HCT116 (cell line): ENCODE data around the gene FDCSP. TPM values are rescaled to one million over a fixed set of nuclear protein-coding genes. Genes with fewer than 3 reads are reported as not detected.

Source experiments
- ATAC-seq: fragments of 200-7000 bp; cut with Tn5 transposase; 2 replicates; pipeline ENCODE4 v1.9.1; 2020; ENCODE audit warnings: mild to moderate bottlenecking, moderate library complexity
- BruUV-seq: library from RNA; stranded (reverse); fragments of 400-500 nt; replicated peaks from 2 replicates; lab custom pipeline; 2021; lab: Mats Ljungman, UMichigan
- CTCF ChIA-PET: fragments of 300-600 bp; sonication (Branson Sonifier 250); formaldehyde crosslinking; loops from one replicate; lab custom pipeline; 2021; ENCODE audit warnings: antibody characterized with exemption; lab: Charles Lee
- POLR2A ChIA-PET: fragments of 300-600, 350-600 bp; sonication (Branson Sonifier 250); formaldehyde crosslinking; loops from one replicate; lab custom pipeline; 2021; ENCODE audit warnings: antibody characterized with exemption; lab: Charles Lee
- RAD21 ChIA-PET, 2 experiments: fragments of 300-600 bp; sonication (Branson Sonifier 250); formaldehyde crosslinking; loops; one replicate each; lab custom pipeline; 2023; ENCODE audit warnings: low total read pairs in 2 of 2; ENCODE audit not compliant: uncharacterized antibody in 2 of 2, unreplicated experiment in 2 of 2, low non-redundant PET in 1 of 2; lab: Charles Lee
- DNase-seq: peaks from one replicate; pipeline ENCODE4 v3.0.0-alpha.2; 2010; ENCODE audit warnings: low read depth, low spot score
- H2AFZ ChIP-seq: fragments of 200-600 bp; shearing (Covaris generic), sonication (generic); 2 replicates; pipeline ENCODE4 v1.6.1; 2017; ENCODE audit warnings: low read depth, mixed run types, mixed read lengths, antibody characterized with exemption, low read length; ENCODE audit not compliant: poor library complexity, severe bottlenecking
- H3K27ac ChIP-seq: 2 replicates; pipeline ENCODE4 v1.5.1; 2012; ENCODE audit warnings: low read depth, low read length
- H3K27me3 ChIP-seq: fragments of 200-600 bp; sonication (generic); 2 replicates; pipeline ENCODE4 v1.6.1; 2016; ENCODE audit warnings: mixed run types, low read length, mixed read lengths; ENCODE audit not compliant: insufficient read depth
- H3K36me3 ChIP-seq, 2 experiments: fragments of 200-500 bp in 1 of 2; fragments of 200-600 bp in 1 of 2; sonication (Bioruptor generic) in 1 of 2; sonication (generic) in 1 of 2; 2 replicates each; pipeline versions ENCODE4 v1.5.1 to v1.6.1; 2014 to 2016; ENCODE audit warnings: low read length in 2 of 2, inconsistent platforms in 1 of 2, mixed read lengths in 1 of 2, mixed run types in 1 of 2; ENCODE audit not compliant: insufficient read depth in 2 of 2, control insufficient read depth in 1 of 2
- H3K4me1 ChIP-seq, 2 experiments: fragments of 200-600 bp in 1 of 2; sonication (generic) in 1 of 2; 2 replicates each; pipeline versions ENCODE4 v1.5.1 to v1.6.1; 2012 to 2017; ENCODE audit warnings: low read length in 2 of 2, inconsistent platforms in 1 of 2, mild to moderate bottlenecking in 1 of 2, mixed read lengths in 1 of 2, mixed run types in 1 of 2, moderate library complexity in 1 of 2; ENCODE audit not compliant: insufficient read depth in 2 of 2, control insufficient read depth in 1 of 2
- H3K4me2 ChIP-seq: fragments of 200-600 bp; sonication (generic); 2 replicates; pipeline ENCODE4 v1.6.1; 2017; ENCODE audit warnings: mixed run types, low read length, mixed read lengths
- H3K4me3 ChIP-seq, 2 experiments: fragments of 200-600 bp in 1 of 2; sonication (generic) in 1 of 2; replicated peaks in 1 of 2; 2 replicates each; pipeline ENCODE4 v1.5.1; 2011 to 2016; ENCODE audit warnings: low read length in 2 of 2, control low read depth in 1 of 2, low read depth in 1 of 2, mild to moderate bottlenecking in 1 of 2, mixed read lengths in 1 of 2, mixed run types in 1 of 2
- H3K79me2 ChIP-seq: fragments of 200-600 bp; sonication (generic); 2 replicates; pipeline ENCODE4 v1.6.1; 2017; ENCODE audit warnings: mild to moderate bottlenecking, mixed run types, low read length, moderate library complexity, mixed read lengths; ENCODE audit not compliant: insufficient read depth
- H3K9ac ChIP-seq: fragments of 200-600 bp; sonication (generic); 2 replicates; pipeline ENCODE4 v1.6.1; 2016; ENCODE audit warnings: low read length, mixed read lengths
- H3K9me2 ChIP-seq: fragments of 200-600 bp; sonication (generic), shearing (Covaris generic); 2 replicates; pipeline ENCODE4 v1.6.1; 2017; ENCODE audit warnings: mixed run types, mild to moderate bottlenecking, moderate library complexity; ENCODE audit not compliant: insufficient read depth
- H3K9me3 ChIP-seq, 2 experiments: fragments of 200-500 bp in 1 of 2; fragments of 200-600 bp in 1 of 2; sonication (Bioruptor generic) in 1 of 2; sonication (generic) in 1 of 2; 2 replicates each; pipeline ENCODE4 v1.6.1; 2014 to 2017; ENCODE audit warnings: low read length in 2 of 2, mixed read lengths in 2 of 2, inconsistent platforms in 1 of 2, low read depth in 1 of 2, mild to moderate bottlenecking in 1 of 2, mixed run types in 1 of 2, moderate library complexity in 1 of 2; ENCODE audit not compliant: control insufficient read depth in 1 of 2, insufficient read depth in 1 of 2
- H4K20me1 ChIP-seq: fragments of 200-600 bp; sonication (generic), shearing (Covaris generic); 2 replicates; pipeline ENCODE4 v1.6.1; 2017; ENCODE audit warnings: mixed run types, mild to moderate bottlenecking, moderate library complexity; ENCODE audit not compliant: insufficient read depth
- CBX3 ChIP-seq: IDR thresholded peaks from 2 replicates; pipeline ENCODE4 v1.6.1; 2012; ENCODE audit warnings: low read depth
- CEBPB ChIP-seq: IDR thresholded peaks from 2 replicates; pipeline ENCODE4 v1.6.1; 2012; ENCODE audit warnings: low read depth
- EGR1 ChIP-seq: IDR thresholded peaks from 2 replicates; pipeline ENCODE4 v1.6.1; 2012; ENCODE audit warnings: low read depth
- EZH2 ChIP-seq: fragments of 200-600 bp; sonication (generic); IDR thresholded peaks from 2 replicates; pipeline ENCODE4 v1.6.1; 2017; ENCODE audit warnings: antibody characterized with exemption, mixed run types
- FOSL1 ChIP-seq: IDR thresholded peaks from 2 replicates; pipeline ENCODE4 v1.6.1; 2012; ENCODE audit warnings: low read depth
- JUND ChIP-seq: IDR thresholded peaks from 2 replicates; pipeline ENCODE4 v1.6.1; 2012
- MAX ChIP-seq: IDR thresholded peaks from 2 replicates; pipeline ENCODE4 v1.6.1; 2012
- POLR2A ChIP-seq: IDR thresholded peaks from 2 replicates; pipeline ENCODE4 v1.7.0; 2011; ENCODE audit warnings: borderline replicate concordance; ENCODE audit not compliant: insufficient read depth, insufficient read length; ENCODE audit errors: extremely low read depth
- POLR2AphosphoS5 ChIP-seq: IDR thresholded peaks from 2 replicates; pipeline ENCODE4 v1.6.1; 2011; ENCODE audit warnings: mild to moderate bottlenecking, low read depth, low read length, moderate library complexity
- RAD21 ChIP-seq: IDR thresholded peaks from 2 replicates; pipeline ENCODE4 v1.6.1; 2012; ENCODE audit warnings: low read depth, mild to moderate bottlenecking
- REST ChIP-seq: IDR thresholded peaks from 2 replicates; pipeline ENCODE4 v1.6.1; 2012; ENCODE audit warnings: low read depth
- SIN3A ChIP-seq: IDR thresholded peaks from 2 replicates; pipeline ENCODE4 v1.6.1; 2012; ENCODE audit warnings: low read depth
- SP1 ChIP-seq: IDR thresholded peaks from 2 replicates; pipeline ENCODE4 v1.6.1; 2012; ENCODE audit warnings: low read depth
- SRF ChIP-seq: IDR thresholded peaks from 2 replicates; pipeline ENCODE4 v1.6.1; 2012; ENCODE audit warnings: low read depth
- TCF7L2 ChIP-seq: IDR thresholded peaks from 2 replicates; pipeline ENCODE4 v1.7.0; 2011; ENCODE audit warnings: borderline replicate concordance, inconsistent platforms; ENCODE audit not compliant: insufficient read depth, insufficient read length; ENCODE audit errors: extremely low read depth
- ZBTB33 ChIP-seq: IDR thresholded peaks from 2 replicates; pipeline ENCODE4 v1.6.1; 2011; ENCODE audit warnings: mild to moderate bottlenecking, low read length, moderate library complexity; ENCODE audit not compliant: insufficient replicate concordance; ENCODE audit errors: extremely low read depth
- ZNF274 ChIP-seq: fragments of 200-500 bp; sonication (Bioruptor generic); IDR thresholded peaks from 2 replicates; pipeline ENCODE4 v1.6.1; 2014; ENCODE audit warnings: mild to moderate bottlenecking, low read depth, low read length, inconsistent platforms
- intact Hi-C: fragments of 100-400 bp; cut with micrococcal nuclease; formaldehyde crosslinking; loops from 2 replicates; pipeline ENCODE4 v1.10.0; 2022
- total RNA-seq: library from RNA; stranded (reverse); gene quantifications from one replicate; pipeline ENCODE4 v1.2.1, GENCODE V29; 2021; ENCODE audit not compliant: unreplicated experiment

FDCSP gene
- total RNA-seq, 1 experiment from 2014 or later = not detected

- TF ChIP-seq SP1 (no peak), EZH2 (no peak), ZBTB33 (no peak), FOSL1 (no peak), EGR1 (no peak)
Measured at GRCh38 chr4:70178075-70178660, 47.8 kb upstream of the FDCSP start (continued).

- intact Hi-C loops = loop anchor here (5.0 to 10.0 kb wide), 2 partner anchors 325 to 377 kb away; no protein-coding TSS in a partner anchor
- ATAC-seq (no peak), DNase-seq (no peak)
- Histone ChIP-seq H3K79me2 (no peaks in the 10 kb centered on the region), H3K4me1 (no peaks in the 10 kb centered on the region), H3K27me3 (no peaks in the 10 kb centered on the region), H4K20me1 (no peaks in the 10 kb centered on the region), H3K4me2 (no peak overlapping the region), H3K9me2 (no peaks in the 10 kb centered on the region), H2AFZ (no peak overlapping the region), H3K27ac (no peak overlapping the region), H3K9me3 (no peaks in the 10 kb centered on the region), H3K9ac (no peak overlapping the region), H3K4me3 (no peak overlapping the region), H3K36me3 (no peaks in the 10 kb centered on the region)
- ChIA-PET POLR2A (no interaction called here), RAD21 (no interaction called here), CTCF (no interaction called here)
- BruUV-seq = no TSS peak
- no peak for TF ChIP-seq SIN3A
- no peak for TF ChIP-seq SP1
- TF ChIP-seq JUND = no peak
- no peak for TF ChIP-seq POLR2AphosphoS5
- TF ChIP-seq RAD21 = no peak
- no peak for TF ChIP-seq SRF
- TF ChIP-seq TCF7L2 = no peak
- no peak for TF ChIP-seq ZNF274
- TF ChIP-seq MAX = no peak
- no peak for TF ChIP-seq POLR2A
- TF ChIP-seq CBX3 = no peak
- no peak for TF ChIP-seq REST
- TF ChIP-seq ZBTB33 = no peak
- TF ChIP-seq CEBPB = no peak
Measured at GRCh38 chr4:70179811-70180210, 46.1 kb upstream of the FDCSP start.
